ENCODE results near the gene REXO1. TPM values are rescaled to one million over a fixed set of nuclear protein-coding genes. Genes with fewer than 3 reads are reported as not detected.
A peak's percentile ranks its signal among the peaks of the same experiment; 100 is the strongest.

The REXO1 gene
- polyA plus RNA-seq, 3 donors: 2.8 to 60.8 (median 3.0) TPM

- Histone ChIP-seq H3K4me1 (ENCODE audit: control insufficient read depth in 1 of 2, insufficient read depth in 2 of 2, low read length in 2 of 2) (peaks cover 27 to 32% of the 10 kb centered on the region in 2 donors), H3K27me3 (ENCODE audit: control insufficient read depth in 2 of 2, insufficient read depth in 2 of 2, low read length in 2 of 2) (no peaks in the 10 kb centered on the region), H3K36me3 (replicated peaks in 1 of 2; ENCODE audit: control insufficient read depth in 1 of 2, insufficient read depth in 2 of 2, low read length in 2 of 2) (peaks cover 14 to 27% of the 10 kb centered on the region in 2 donors), H3K27ac (ENCODE audit: low read depth in 1 of 2, low read length in 2 of 2) (peak overlapping the region; percentile 20 to 98), H3K4me3 (replicated peaks in 1 of 3; ENCODE audit: low read depth in 2 of 3, low read length in 3 of 3) (peak overlapping the region; percentile 92 to 98 (median 92)), H3K4me2 (replicated peaks; ENCODE audit: extremely low read depth, low read length, poor library complexity, severe bottlenecking) (peak overlapping the region; percentile 84), H2AFZ (ENCODE audit: insufficient read depth, low read depth, low read length, poor library complexity, severe bottlenecking) (no peak overlapping the region), H4K20me1 (ENCODE audit: insufficient read depth, low read length) (peaks cover 52% of the 10 kb centered on the region), H3K9ac (ENCODE audit: insufficient read depth, low read length, poor library complexity, severe bottlenecking) (peak overlapping the region; percentile 97), H3K9me3 (replicated peaks in 1 of 2; ENCODE audit: control insufficient read depth in 1 of 2, insufficient read depth in 1 of 2, low read length in 2 of 2) (no peaks in the 10 kb centered on the region), H3K79me2 (ENCODE audit: insufficient read depth, low read length) (peaks cover 62% of the 10 kb centered on the region)
- intact Hi-C loops (cut with micrococcal nuclease): no loop called here
- no CpG with 5 or more reads among the region's 16 CpGs for WGBS (ENCODE audit: insufficient coverage)
- Mint-ChIP-seq H3K27me3 (ENCODE audit: low read depth in 3 of 3) (no peaks in the 10 kb centered on the region), H3K36me3 (peaks cover 7 to 21% of the 10 kb centered on the region in 2 donors), H3K27ac (peak overlapping the region; percentile 85 to 97 (median 94)), H3K9me3 (no peaks in the 10 kb centered on the region), H3K4me3 (peak overlapping the region; percentile 97 to 98), H3K4me1 (peaks cover 25% of the 10 kb centered on the region)
- TF ChIP-seq, protein P1, sequence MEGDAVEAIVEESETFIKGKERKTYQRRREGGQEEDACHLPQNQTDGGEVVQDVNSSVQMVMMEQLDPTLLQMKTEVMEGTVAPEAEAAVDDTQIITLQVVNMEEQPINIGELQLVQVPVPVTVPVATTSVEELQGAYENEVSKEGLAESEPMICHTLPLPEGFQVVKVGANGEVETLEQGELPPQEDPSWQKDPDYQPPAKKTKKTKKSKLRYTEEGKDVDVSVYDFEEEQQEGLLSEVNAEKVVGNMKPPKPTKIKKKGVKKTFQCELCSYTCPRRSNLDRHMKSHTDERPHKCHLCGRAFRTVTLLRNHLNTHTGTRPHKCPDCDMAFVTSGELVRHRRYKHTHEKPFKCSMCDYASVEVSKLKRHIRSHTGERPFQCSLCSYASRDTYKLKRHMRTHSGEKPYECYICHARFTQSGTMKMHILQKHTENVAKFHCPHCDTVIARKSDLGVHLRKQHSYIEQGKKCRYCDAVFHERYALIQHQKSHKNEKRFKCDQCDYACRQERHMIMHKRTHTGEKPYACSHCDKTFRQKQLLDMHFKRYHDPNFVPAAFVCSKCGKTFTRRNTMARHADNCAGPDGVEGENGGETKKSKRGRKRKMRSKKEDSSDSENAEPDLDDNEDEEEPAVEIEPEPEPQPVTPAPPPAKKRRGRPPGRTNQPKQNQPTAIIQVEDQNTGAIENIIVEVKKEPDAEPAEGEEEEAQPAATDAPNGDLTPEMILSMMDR (IDR thresholded peaks at IDR 0.05): no peak
- peak in 2 of 3 donors; percentile 51 to 56 for DNase-seq
Observed at GRCh38 chr19:1874554-1875185, 26.4 kb upstream of the REXO1 start.

DNA sequence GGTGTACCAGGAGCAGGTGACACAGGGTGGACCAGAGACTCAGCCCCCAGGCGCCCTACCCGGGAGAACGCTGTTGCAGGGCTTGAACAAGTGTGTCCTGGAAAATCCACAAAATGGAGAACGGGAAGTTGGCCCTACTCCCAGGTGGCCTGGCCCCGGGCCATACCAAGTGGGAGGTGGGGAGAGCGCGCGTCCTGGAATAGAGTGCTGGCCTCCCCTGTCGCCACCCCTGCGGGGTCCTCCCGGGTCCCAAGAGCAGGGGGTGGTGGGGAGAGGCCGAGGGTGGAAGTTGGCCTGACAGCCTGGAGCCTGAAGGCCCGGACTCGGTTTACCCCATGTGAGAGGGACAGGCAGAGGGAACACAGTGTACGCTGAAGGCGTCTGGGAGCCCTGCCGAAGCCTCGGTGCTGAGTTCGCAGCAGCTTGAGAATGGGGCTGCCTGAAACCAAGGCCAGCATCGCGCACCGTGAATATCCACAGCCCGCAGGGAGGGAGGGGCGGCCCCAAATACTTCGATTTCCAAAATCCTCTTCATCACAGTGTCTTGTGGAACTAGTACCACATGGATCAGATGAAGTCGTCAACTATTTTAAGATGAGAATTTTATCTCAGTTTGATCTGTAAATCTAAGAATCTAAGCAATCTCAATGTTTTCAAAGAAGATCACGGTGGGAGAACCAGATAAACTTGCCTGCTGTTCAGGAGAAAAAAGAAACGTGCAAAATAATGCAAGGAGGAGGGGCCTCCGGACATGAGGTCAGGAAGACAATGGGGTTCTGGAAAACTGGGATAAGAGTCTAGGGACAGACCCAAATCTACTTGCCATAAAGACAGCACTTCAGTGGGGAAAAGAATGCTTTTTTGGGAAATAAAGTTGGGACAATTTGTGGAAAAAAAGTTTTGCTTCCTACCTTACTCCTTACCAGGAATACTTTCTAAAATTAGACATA, 25.5 kb upstream of the REXO1 start:
- Histone ChIP-seq H3K4me2 (replicated peaks; ENCODE audit: extremely low read depth, low read length, poor library complexity, severe bottlenecking) (peak overlapping the region; percentile 84), H4K20me1 (ENCODE audit: insufficient read depth, low read length) (peaks cover 52% of the 10 kb centered on the region), H3K27ac (ENCODE audit: low read depth in 1 of 2, low read length in 2 of 2) (peak overlapping the region in 1 of 2 donors; percentile 98), H3K4me3 (replicated peaks in 1 of 3; ENCODE audit: low read depth in 2 of 3, low read length in 3 of 3) (peak overlapping the region in 1 of 3 experiments; percentile 92), H2AFZ (ENCODE audit: insufficient read depth, low read depth, low read length, poor library complexity, severe bottlenecking) (no peak overlapping the region), H3K9me3 (replicated peaks in 1 of 2; ENCODE audit: control insufficient read depth in 1 of 2, insufficient read depth in 1 of 2, low read length in 2 of 2) (no peaks in the 10 kb centered on the region), H3K79me2 (ENCODE audit: insufficient read depth, low read length) (peaks cover 66% of the 10 kb centered on the region), H3K36me3 (replicated peaks in 1 of 2; ENCODE audit: control insufficient read depth in 1 of 2, insufficient read depth in 2 of 2, low read length in 2 of 2) (peaks cover 14 to 27% of the 10 kb centered on the region in 2 donors), H3K9ac (ENCODE audit: insufficient read depth, low read length, poor library complexity, severe bottlenecking) (no peak overlapping the region), H3K27me3 (ENCODE audit: control insufficient read depth in 2 of 2, insufficient read depth in 2 of 2, low read length in 2 of 2) (no peaks in the 10 kb centered on the region), H3K4me1 (ENCODE audit: control insufficient read depth in 1 of 2, insufficient read depth in 2 of 2, low read length in 2 of 2) (peaks cover 27 to 32% of the 10 kb centered on the region in 2 donors)
- Mint-ChIP-seq H3K4me1 (peaks cover 25% of the 10 kb centered on the region), H3K27ac (peak overlapping the region; percentile 85 to 97 (median 94)), H3K27me3 (ENCODE audit: low read depth in 3 of 3) (no peaks in the 10 kb centered on the region), H3K9me3 (no peaks in the 10 kb centered on the region), H3K36me3 (peaks cover 7 to 26% of the 10 kb centered on the region in 2 donors), H3K4me3 (peak overlapping the region; percentile 72 to 97)
- TF ChIP-seq, protein P1 (IDR thresholded peaks at IDR 0.05): no peak
- intact Hi-C loops (cut with micrococcal nuclease): no loop called here
- DNase-seq: no peak
- 81% methylated on average over 15 of the region's 29 CpGs for WGBS (ENCODE audit: insufficient coverage)

Measured in CD14-positive monocyte (primary cell).